BLaER1 (cell line): ENCODE measurements around the gene TSPYL2.

Experiments used
- H3K27ac ChIP-seq: shearing (Covaris generic); formaldehyde crosslinking; 2 replicates; pipeline ENCODE4 v1.8.1; 2022
- H3K27me3 ChIP-seq: shearing (Covaris generic); formaldehyde crosslinking; 2 replicates; pipeline ENCODE4 v1.8.1; 2022
- H3K36me3 ChIP-seq: shearing (Covaris generic); formaldehyde crosslinking; 2 replicates; pipeline ENCODE4 v1.8.1; 2022
- H3K4me1 ChIP-seq: shearing (Covaris generic); formaldehyde crosslinking; 2 replicates; pipeline ENCODE4 v1.8.1; 2022
- H3K4me2 ChIP-seq: shearing (Covaris generic); formaldehyde crosslinking; 2 replicates; pipeline ENCODE4 v1.8.1; 2022
- H3K4me3 ChIP-seq: shearing (Covaris generic); formaldehyde crosslinking; 2 replicates; pipeline ENCODE4 v1.8.1; 2022
- H3K9ac ChIP-seq: shearing (Covaris generic); formaldehyde crosslinking; 2 replicates; pipeline ENCODE4 v1.8.1; 2022
- H3K9me3 ChIP-seq: shearing (Covaris generic); formaldehyde crosslinking; 2 replicates; pipeline ENCODE4 v1.8.1; 2022
- H4K20me1 ChIP-seq: shearing (Covaris generic); formaldehyde crosslinking; 2 replicates; pipeline ENCODE4 v1.8.1; 2022
- Cebpa-rat ChIP-seq: shearing (Covaris generic); IDR thresholded peaks from 2 replicates; pipeline ENCODE4 v1.8.1; 2022

TSPYL2 gene

DNA sequence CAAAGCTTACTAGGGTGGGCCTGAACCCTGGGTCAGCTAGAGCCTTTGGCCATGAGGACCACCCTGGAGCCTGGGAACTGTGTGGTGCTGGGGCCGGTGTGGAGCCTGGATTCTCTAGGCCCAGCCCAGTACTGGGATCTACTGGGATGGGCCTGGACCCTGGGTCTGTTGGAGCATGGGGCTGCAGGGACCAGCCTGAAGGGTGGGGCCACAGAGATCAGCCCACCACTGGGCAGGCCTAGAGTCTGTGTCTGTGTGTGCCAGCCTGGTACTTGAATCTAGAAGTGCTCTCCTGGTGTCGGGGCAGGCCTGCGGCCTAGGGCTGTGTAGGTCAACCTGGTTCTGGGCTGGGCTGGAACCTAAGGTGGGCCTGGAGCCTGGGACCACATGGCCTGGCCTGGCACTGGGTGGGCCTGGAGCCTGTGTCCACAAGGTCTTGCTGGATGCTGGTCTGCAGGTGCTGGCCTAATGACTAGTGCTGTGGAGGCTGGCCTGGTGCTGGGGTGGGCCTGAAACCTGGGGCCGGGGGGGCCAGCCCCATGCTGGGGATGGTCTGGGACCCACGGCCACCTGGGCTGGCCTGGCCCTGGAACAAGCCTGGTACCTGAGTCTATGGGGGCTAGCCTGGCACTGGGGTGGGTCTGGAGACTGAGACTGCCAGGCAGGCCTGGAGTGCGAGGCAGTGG is 32.8 kb downstream of the TSPYL2 start:
- H3K9me3 ChIP-seq = no peaks in the 10 kb centered on the region
- no peaks in the 10 kb centered on the region for H3K4me1 ChIP-seq
- no peak overlapping the region for H3K27ac ChIP-seq
- no peak overlapping the region for H3K9ac ChIP-seq
- TF ChIP-seq Cebpa-rat = no peak
- no peak overlapping the region for H3K4me3 ChIP-seq
- H3K4me2 ChIP-seq = no peak overlapping the region
- peaks cover 18% of the 10 kb centered on the region for H3K36me3 ChIP-seq
- peaks cover 3% of the 10 kb centered on the region; the same call in 1 of the 2 replicates for H3K27me3 ChIP-seq
- 0 out of 2 replicates have a peak, but pooled peaks cover 8% of the 10 kb centered on the region for H4K20me1 ChIP-seq

DNA sequence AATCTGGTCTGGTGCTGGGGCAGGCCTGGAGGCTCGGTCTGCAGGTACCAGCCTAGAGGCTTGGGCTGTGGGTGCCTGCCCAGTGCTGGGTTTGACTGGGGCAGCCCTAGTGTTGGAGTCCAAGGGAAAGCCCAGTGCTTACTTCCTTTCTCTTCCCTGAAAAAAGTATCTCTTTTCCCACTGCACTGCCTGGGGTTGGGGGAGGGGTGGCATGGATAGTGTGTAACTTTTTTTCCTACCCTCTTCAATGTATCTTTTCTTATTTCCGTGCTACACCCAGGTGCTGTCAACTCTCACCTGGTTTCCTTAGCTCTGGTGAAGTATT is 33.3 kb downstream of the TSPYL2 start:
- H3K9me3 ChIP-seq = no peaks in the 10 kb centered on the region
- no peak overlapping the region for H3K4me3 ChIP-seq
- H3K27ac ChIP-seq = no peak overlapping the region
- TF ChIP-seq Cebpa-rat = no peak
- no peak overlapping the region for H3K9ac ChIP-seq
- H3K27me3 ChIP-seq = peaks cover 3% of the 10 kb centered on the region; the same call in 1 of the 2 replicates
- no peaks in the 10 kb centered on the region for H3K4me1 ChIP-seq
- H4K20me1 ChIP-seq = 0 out of 2 replicates have a peak, but pooled peaks cover 8% of the 10 kb centered on the region
- peaks cover 18% of the 10 kb centered on the region; the same call in 1 of the 2 replicates for H3K36me3 ChIP-seq
- no peak overlapping the region for H3K4me2 ChIP-seq

DNA sequence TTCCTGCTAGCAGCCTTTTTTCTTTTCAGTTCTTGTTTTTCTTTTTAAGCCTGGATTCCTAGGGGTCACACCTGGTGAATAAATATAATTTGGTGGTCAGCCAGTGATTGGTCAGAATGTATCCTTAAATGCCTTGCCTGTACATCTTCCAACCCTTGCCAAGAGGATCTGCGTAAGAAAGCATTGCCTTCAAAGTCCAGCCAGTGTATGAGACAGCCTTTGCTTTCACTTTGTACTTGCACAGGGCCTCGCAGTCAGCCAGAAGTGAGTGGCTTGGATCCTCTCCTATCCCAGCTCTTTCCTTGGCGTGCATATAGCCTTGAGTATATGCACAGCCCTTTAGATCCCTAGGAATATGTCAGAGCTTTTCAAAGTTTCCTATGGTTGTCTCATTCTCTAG is 33.9 kb downstream of the TSPYL2 start:
- 0 out of 2 replicates have a peak, but pooled peaks cover 8% of the 10 kb centered on the region for H4K20me1 ChIP-seq
- H3K4me2 ChIP-seq = no peak overlapping the region
- H3K27me3 ChIP-seq = peaks cover 3% of the 10 kb centered on the region; the same call in 1 of the 2 replicates
- no peak overlapping the region for H3K9ac ChIP-seq
- H3K4me3 ChIP-seq = no peak overlapping the region
- H3K9me3 ChIP-seq = no peaks in the 10 kb centered on the region
- peaks cover 18% of the 10 kb centered on the region; the same call in 1 of the 2 replicates for H3K36me3 ChIP-seq
- H3K4me1 ChIP-seq = no peaks in the 10 kb centered on the region
- TF ChIP-seq Cebpa-rat = no peak
- H3K27ac ChIP-seq = no peak overlapping the region

DNA sequence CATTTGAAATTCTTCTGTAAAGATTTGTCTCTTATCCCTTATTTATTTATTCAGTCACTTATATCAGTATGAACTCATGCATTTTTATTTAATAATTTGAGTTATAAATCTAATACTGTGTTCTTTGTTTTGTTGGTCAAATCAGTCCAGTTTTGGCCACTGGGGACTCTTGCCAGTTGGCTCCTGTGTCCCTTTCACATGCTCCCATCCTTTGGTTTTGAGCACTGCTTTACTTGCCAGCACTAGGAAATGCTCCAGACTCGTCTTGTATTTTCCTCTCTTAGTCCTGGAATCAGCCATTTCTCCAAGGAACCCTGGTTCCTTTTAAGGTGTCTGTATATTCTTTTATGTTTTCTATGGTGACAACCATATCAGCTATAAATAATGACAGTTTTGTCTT is 39.8 kb downstream of the TSPYL2 start:
- no peak overlapping the region for H3K4me3 ChIP-seq
- peaks cover 7% of the 10 kb centered on the region; the same call in 1 of the 2 replicates for H3K9me3 ChIP-seq
- no peak overlapping the region for H3K27ac ChIP-seq
- no peak overlapping the region for H3K9ac ChIP-seq
- H4K20me1 ChIP-seq = peaks cover 7% of the 10 kb centered on the region; the same call in 1 of the 2 replicates
- peaks cover 9% of the 10 kb centered on the region for H3K27me3 ChIP-seq
- no peaks in the 10 kb centered on the region for H3K4me1 ChIP-seq
- H3K4me2 ChIP-seq = no peak overlapping the region
- H3K36me3 ChIP-seq = peaks cover 5% of the 10 kb centered on the region; the same call in 1 of the 2 replicates
- no peak for TF ChIP-seq Cebpa-rat

DNA sequence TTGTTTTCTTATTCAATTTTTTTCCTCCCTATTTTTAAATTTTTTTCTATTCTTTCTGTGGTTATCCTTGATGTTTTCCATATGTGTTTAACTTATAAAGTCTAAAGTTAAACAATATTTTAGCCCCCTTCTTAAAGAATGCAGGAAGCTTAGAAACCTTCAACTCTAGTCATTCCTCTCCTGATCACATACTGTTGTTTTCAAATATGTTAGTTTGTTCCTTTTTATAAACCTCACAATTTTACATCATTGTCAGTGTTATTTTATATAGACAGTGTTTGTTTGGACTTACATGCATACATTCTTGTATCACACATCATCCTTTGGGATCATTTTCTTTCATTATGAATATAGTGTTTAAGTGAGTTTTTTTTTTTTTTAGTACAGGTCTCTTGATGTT is 43.3 kb downstream of the TSPYL2 start:
- Histone ChIP-seq H4K20me1 (peaks cover 7% of the 10 kb centered on the region; the same call in 1 of the 2 replicates), H3K4me3 (no peak overlapping the region), H3K36me3 (peaks cover 5% of the 10 kb centered on the region; the same call in 1 of the 2 replicates), H3K4me1 (no peaks in the 10 kb centered on the region), H3K4me2 (no peak overlapping the region), H3K27ac (no peak overlapping the region), H3K9ac (no peak overlapping the region), H3K9me3 (peaks cover 7% of the 10 kb centered on the region; the same call in 1 of the 2 replicates), H3K27me3 (peaks cover 14% of the 10 kb centered on the region)
- TF ChIP-seq Cebpa-rat = no peak

DNA sequence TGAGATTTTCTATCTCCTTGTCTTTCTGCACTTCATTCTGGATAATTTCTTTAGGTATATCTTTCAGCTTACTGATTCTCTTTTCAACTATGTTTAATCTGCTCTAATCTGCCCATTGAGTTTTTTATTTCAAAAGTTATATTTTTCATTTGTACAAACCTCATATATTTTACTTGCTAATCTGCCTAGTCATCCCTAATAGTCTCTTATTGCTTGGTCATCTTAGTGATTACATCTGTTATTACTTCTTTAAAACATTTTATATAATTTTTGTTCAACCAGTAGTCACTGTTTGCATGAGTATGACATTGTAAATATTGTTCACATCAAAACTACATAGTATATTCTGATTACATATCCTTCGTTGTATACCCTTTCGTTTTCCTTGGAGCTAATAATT is 44.2 kb downstream of the TSPYL2 start:
- peaks cover 14% of the 10 kb centered on the region for H3K27me3 ChIP-seq
- H3K27ac ChIP-seq = no peak overlapping the region
- no peak overlapping the region for H3K4me2 ChIP-seq
- no peak overlapping the region for H3K9ac ChIP-seq
- no peaks in the 10 kb centered on the region for H3K4me1 ChIP-seq
- no peak for TF ChIP-seq Cebpa-rat
- H3K4me3 ChIP-seq = no peak overlapping the region
- H3K36me3 ChIP-seq = peaks cover 5% of the 10 kb centered on the region; the same call in 1 of the 2 replicates
- peaks cover 7% of the 10 kb centered on the region; the same call in 1 of the 2 replicates for H4K20me1 ChIP-seq
- peaks cover 7% of the 10 kb centered on the region; the same call in 1 of the 2 replicates for H3K9me3 ChIP-seq

DNA sequence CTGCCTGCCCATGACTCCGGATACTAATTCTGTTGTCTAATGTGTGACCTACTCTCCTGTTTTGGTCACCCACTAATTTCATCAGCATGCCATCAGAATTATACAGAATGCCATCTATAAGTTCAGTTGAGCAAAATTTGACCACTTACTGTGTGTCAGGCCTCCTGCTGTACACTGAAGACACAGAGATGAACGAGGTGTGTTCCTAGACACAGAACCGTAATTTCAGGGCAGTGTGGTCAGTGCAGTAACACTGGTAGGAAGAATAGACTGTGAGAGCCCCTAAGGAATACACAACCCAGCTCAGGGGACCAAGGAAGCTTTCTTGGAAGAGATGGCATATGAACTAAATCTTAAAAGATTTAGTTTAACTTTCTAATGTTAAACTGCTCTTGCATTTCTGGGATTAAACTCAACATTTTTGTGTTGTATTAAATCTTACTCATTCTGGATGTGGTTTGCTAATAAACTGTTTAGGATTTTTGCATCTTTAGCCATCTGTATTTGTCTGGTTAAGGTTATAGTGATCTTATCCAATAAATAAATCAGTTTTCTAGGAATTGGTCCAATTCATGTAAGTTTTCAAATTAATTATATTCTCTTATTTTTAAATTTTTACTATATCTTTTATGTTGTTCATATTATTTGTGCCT is 46.1 kb downstream of the TSPYL2 start:
- Histone ChIP-seq H3K4me2 (no peak overlapping the region), H3K4me1 (no peaks in the 10 kb centered on the region), H3K27me3 (peaks cover 18% of the 10 kb centered on the region), H3K9ac (no peak overlapping the region), H3K36me3 (peaks cover 10% of the 10 kb centered on the region; the same call in 1 of the 2 replicates), H3K9me3 (peaks cover 7% of the 10 kb centered on the region; the same call in 1 of the 2 replicates), H3K4me3 (no peak overlapping the region), H4K20me1 (0 out of 2 replicates have a peak, but pooled peaks cover 7% of the 10 kb centered on the region), H3K27ac (no peak overlapping the region)
- no peak for TF ChIP-seq Cebpa-rat

DNA sequence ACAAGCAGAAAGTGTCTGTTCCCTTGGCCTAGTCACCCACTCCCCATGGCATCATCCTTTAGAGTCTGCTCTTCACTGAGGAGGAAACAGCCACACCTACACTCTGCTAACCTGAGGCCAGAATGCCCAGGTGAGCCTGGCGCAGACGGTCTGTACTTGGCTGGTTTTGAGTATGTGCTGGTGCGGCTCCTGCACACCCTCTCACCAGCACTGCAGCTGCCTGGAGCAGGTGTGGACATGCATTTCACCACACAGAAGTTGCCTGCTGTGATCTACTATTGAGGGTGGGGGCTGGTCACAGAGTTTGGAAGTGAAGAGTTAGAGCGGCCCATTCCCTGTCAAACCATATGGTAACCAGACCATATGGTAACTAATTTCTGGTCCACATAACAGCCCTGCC is 51.2 kb downstream of the TSPYL2 start:
- Histone ChIP-seq H3K27me3 (peaks cover 24% of the 10 kb centered on the region; the same call in 1 of the 2 replicates), H3K4me1 (no peaks in the 10 kb centered on the region), H3K9me3 (no peaks in the 10 kb centered on the region), H3K9ac (no peak overlapping the region), H3K36me3 (peaks cover 10% of the 10 kb centered on the region; the same call in 1 of the 2 replicates), H4K20me1 (no peaks in the 10 kb centered on the region), H3K4me3 (no peak overlapping the region), H3K27ac (no peak overlapping the region), H3K4me2 (no peak overlapping the region)
- no peak for TF ChIP-seq Cebpa-rat

DNA sequence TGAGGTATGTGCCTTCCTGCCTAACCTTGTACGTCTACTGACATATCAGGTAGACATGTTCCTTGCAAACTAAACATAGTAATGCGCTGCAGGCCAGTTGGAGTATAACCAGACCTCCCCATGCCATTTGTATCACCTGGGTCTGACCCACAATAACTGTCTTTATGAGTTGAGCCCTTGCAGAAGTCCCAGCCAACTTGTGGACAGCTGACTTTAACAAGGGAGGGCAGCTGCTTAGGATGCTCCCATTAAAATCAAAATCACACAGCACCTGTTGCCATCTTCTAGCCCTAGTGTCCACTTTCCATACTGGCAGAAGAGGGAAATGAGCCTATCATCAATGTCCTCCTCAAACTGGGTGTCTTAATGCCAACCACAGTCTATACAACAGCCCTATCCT is 53.4 kb downstream of the TSPYL2 start:
- H3K4me2 ChIP-seq = no peak overlapping the region
- no peaks in the 10 kb centered on the region for H3K9me3 ChIP-seq
- TF ChIP-seq Cebpa-rat = no peak
- no peak overlapping the region for H3K9ac ChIP-seq
- H3K4me3 ChIP-seq = no peak overlapping the region
- H4K20me1 ChIP-seq = no peaks in the 10 kb centered on the region
- peaks cover 24% of the 10 kb centered on the region; the same call in 1 of the 2 replicates for H3K27me3 ChIP-seq
- no peaks in the 10 kb centered on the region for H3K4me1 ChIP-seq
- H3K36me3 ChIP-seq = peaks cover 10% of the 10 kb centered on the region; the same call in 1 of the 2 replicates
- no peak overlapping the region for H3K27ac ChIP-seq
